GM12864 (cell line): ENCODE measurements around the gene CTNNA3.
"Not testable (repeated sequence)": the region's sequence is repeated elsewhere in the genome, so short reads cannot be mapped to it uniquely, and the experiment has no call there.

ENCODE experiments used
- DNase-seq: peaks from one replicate; pipeline ENCODE4 v3.0.0-alpha.2; 2011; ENCODE audit warnings: low read depth
- H3K4me3 ChIP-seq: 2 replicates; pipeline ENCODE4 v1.5.1; 2011; ENCODE audit warnings: mild to moderate bottlenecking, low read depth, low read length, control low read depth
- CTCF ChIP-seq: IDR thresholded peaks from 2 replicates; pipeline ENCODE4 v1.5.1; 2011; ENCODE audit warnings: low read depth, mild to moderate bottlenecking, moderate library complexity, low read length, control low read depth, inconsistent platforms; ENCODE audit errors: missing control alignments

The CTNNA3 gene

GRCh38 chr10:66350622-66351399 is 1345.2 kb downstream of the CTNNA3 start:
- DNase-seq, result no peak
- H3K4me3 ChIP-seq, result no peak overlapping the region
- TF ChIP-seq CTCF, result no peak

- no peak for TF ChIP-seq CTCF
- DNase-seq, result no peak
- H3K4me3 ChIP-seq, result no peak overlapping the region
Observed at GRCh38 chr10:66349726-66350125, 1346.3 kb downstream of the CTNNA3 start.

- DNase-seq, result no peak
- no peak overlapping the region for H3K4me3 ChIP-seq
- TF ChIP-seq CTCF, result no peak
Observed at GRCh38 chr10:66349076-66349475, 1346.9 kb downstream of the CTNNA3 start.

GRCh38 chr10:66337211-66337610 is 1358.8 kb downstream of the CTNNA3 start:
- no peak for TF ChIP-seq CTCF
- H3K4me3 ChIP-seq, result no peak overlapping the region
- DNase-seq, result no peak

GRCh38 chr10:66336791-66337190 is 1359.2 kb downstream of the CTNNA3 start:
- no peak for TF ChIP-seq CTCF
- no peak for DNase-seq

GRCh38 chr10:66335753-66336152 is 1360.2 kb downstream of the CTNNA3 start:
- not testable (repeated sequence) for H3K4me3 ChIP-seq, DNase-seq

More at GRCh38 chr10:66336791-66337190, 1359.2 kb downstream of the CTNNA3 start:
- no peak overlapping the region for H3K4me3 ChIP-seq

GRCh38 chr10:66329147-66329546 is 1366.8 kb downstream of the CTNNA3 start:
- no peak for DNase-seq
- H3K4me3 ChIP-seq, result no peak overlapping the region
- TF ChIP-seq CTCF, result no peak
